H1 (cell line): Measurements from ENCODE around the gene PCDH9. TPM values are rescaled to one million over a fixed set of nuclear protein-coding genes. Genes with fewer than 3 reads are reported as not detected.

ENCODE experiments used
- RNF2 ChIP-seq: fragments of 200-900, 300-1000 bp; sonication (generic); IDR thresholded peaks from 2 replicates; pipeline ENCODE4 v1.7.1; 2016; ENCODE audit warnings: borderline replicate concordance, low read depth, mild to moderate bottlenecking, antibody characterized with exemption, low read length; ENCODE audit not compliant: poor library complexity, severe bottlenecking; ENCODE audit errors: missing control alignments
- SIRT6 ChIP-seq: IDR thresholded peaks from one replicate; pipeline ENCODE4 v1.7.1; 2012; ENCODE audit warnings: low read length, inconsistent platforms
- TAF1 ChIP-seq: IDR thresholded peaks from 2 replicates; pipeline ENCODE4 v1.6.1; 2011; ENCODE audit warnings: mild to moderate bottlenecking, low read depth, low read length
- TBP ChIP-seq: IDR thresholded peaks from 2 replicates; pipeline ENCODE4 v1.6.1; 2011; ENCODE audit warnings: low read depth, low read length, improper control_type of control experiment
- polyA plus RNA-seq, 7 experiments: library from polyadenylated mRNA; depleted of rRNA in 3 of 7; stranded (reverse) in 5 of 7; unstranded in 2 of 7; fragments of >200 nt in 5 of 7; fragments of 200-250 nt in 2 of 7; gene quantifications; 1 replicate in 5 of 7; 2 replicates in 1 of 7; 4 replicates in 1 of 7; pipeline versions ENCODE4 v1.2.1 to v1.2.3, GENCODE V29; 2011 to 2013; ENCODE audit warnings: missing spikeins in 2 of 7, mixed read lengths in 2 of 7
- total RNA-seq: library from RNA; stranded (reverse); fragmentation: NEBNext Ultra II Directional; extraction: Animal tissue kit (Norgen Biotek cat#: 25700); gene quantifications from 2 replicates; pipeline ENCODE4 v1.2.1, GENCODE V29; 2021

Gene PCDH9
- total and polyA plus RNA-seq, 2 of the 8 experiments (the other 6 are each of a cell fraction or from before 2014, with no cell fraction given), result 0.12 to 0.60 TPM

DNA sequence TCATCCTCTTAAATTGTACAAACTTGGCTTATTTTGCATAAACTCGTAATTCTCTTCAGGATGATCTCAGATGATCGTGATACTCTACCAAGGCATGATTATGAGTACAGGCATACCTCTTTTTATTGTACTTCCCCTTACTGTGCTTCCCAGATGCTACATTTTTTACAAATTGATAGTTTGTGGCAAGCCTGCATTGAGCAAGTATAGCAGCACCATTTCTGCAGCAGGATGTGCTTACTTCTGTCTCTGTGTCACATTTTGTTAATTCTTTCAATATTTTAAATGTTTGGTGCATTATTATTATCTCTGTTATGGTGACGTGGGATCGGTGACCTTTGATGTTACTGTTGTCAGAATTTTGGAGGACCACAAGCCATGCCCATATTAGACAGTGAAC is 752.3 kb downstream of the PCDH9 start (continued):
- TF ChIP-seq TAF1 (no peak), RNF2 (no peak), SIRT6 (no peak), TBP (no peak)
